MCF 10A (cell line): Measurements from ENCODE around the gene TSC1. TPM values are rescaled to one million over a fixed set of nuclear protein-coding genes. Genes with fewer than 3 reads are reported as not detected.
A peak's percentile ranks its signal among the peaks of the same experiment; 100 is the strongest.

Experiments used
- BruUV-seq: library from RNA; stranded (reverse); fragments of 400-500 nt; replicated peaks from 2 replicates; lab custom pipeline; 2021; lab: Mats Ljungman, UMichigan
- CTCF ChIA-PET: fragments of 300-600 bp; sonication (Branson Sonifier 250); formaldehyde crosslinking; extraction: SDS; loops from one replicate; lab custom pipeline; 2021; ENCODE audit warnings: antibody characterized with exemption, inconsistent platforms; lab: Yijun Ruan, JAX
- POLR2A ChIA-PET: fragments of 300-600, 350-650 bp; sonication (Branson Sonifier 250); formaldehyde crosslinking; extraction: SDS; loops from one replicate; lab custom pipeline; 2020; ENCODE audit warnings: antibody characterized with exemption, inconsistent platforms; lab: Yijun Ruan, JAX
- DNase-seq: peaks from one replicate; pipeline ENCODE4 v3.0.0-alpha.2; 2018; ENCODE audit not compliant: unreplicated experiment
- H3K27ac Mint-ChIP-seq: one replicate; pipeline ENCODE4 v1.8.0; 2022; ENCODE audit warnings: mild to moderate bottlenecking, low read depth, mixed read lengths; ENCODE audit not compliant: unreplicated experiment
- H3K27me3 Mint-ChIP-seq: one replicate; pipeline ENCODE4 v1.8.0; 2022; ENCODE audit warnings: mixed read lengths; ENCODE audit not compliant: insufficient read depth, unreplicated experiment
- H3K36me3 Mint-ChIP-seq: one replicate; pipeline ENCODE4 v1.8.0; 2022; ENCODE audit warnings: mild to moderate bottlenecking, moderate library complexity, mixed read lengths; ENCODE audit not compliant: insufficient read depth, unreplicated experiment
- H3K4me1 Mint-ChIP-seq: one replicate; pipeline ENCODE4 v1.8.0; 2022; ENCODE audit warnings: mixed read lengths; ENCODE audit not compliant: insufficient read depth, unreplicated experiment
- H3K4me3 Mint-ChIP-seq: one replicate; pipeline ENCODE4 v1.8.0; 2022; ENCODE audit warnings: mild to moderate bottlenecking, moderate library complexity, mixed read lengths; ENCODE audit not compliant: unreplicated experiment
- H3K9me3 Mint-ChIP-seq: one replicate; pipeline ENCODE4 v1.8.0; 2022; ENCODE audit warnings: mixed read lengths; ENCODE audit not compliant: unreplicated experiment
- intact Hi-C: fragments of 100-400 bp; cut with micrococcal nuclease; formaldehyde crosslinking; loops from 2 replicates; pipeline ENCODE4 v1.14.1; 2022
- total RNA-seq: library from RNA; stranded (reverse); gene quantifications from 2 replicates; pipeline ENCODE4 v1.2.3, GENCODE V29; 2022
- TF ChIP-seq, protein P1 (sequence below): fragments of 200-600 bp; IDR thresholded peaks from one replicate; pipeline ENCODE4 v1.8.0; 2022; ENCODE audit warnings: antibody characterized with exemption, mild to moderate bottlenecking; ENCODE audit not compliant: unreplicated experiment

The TSC1 gene
- total RNA-seq, 1 experiment from 2014 or later: 36.6 TPM

DNA sequence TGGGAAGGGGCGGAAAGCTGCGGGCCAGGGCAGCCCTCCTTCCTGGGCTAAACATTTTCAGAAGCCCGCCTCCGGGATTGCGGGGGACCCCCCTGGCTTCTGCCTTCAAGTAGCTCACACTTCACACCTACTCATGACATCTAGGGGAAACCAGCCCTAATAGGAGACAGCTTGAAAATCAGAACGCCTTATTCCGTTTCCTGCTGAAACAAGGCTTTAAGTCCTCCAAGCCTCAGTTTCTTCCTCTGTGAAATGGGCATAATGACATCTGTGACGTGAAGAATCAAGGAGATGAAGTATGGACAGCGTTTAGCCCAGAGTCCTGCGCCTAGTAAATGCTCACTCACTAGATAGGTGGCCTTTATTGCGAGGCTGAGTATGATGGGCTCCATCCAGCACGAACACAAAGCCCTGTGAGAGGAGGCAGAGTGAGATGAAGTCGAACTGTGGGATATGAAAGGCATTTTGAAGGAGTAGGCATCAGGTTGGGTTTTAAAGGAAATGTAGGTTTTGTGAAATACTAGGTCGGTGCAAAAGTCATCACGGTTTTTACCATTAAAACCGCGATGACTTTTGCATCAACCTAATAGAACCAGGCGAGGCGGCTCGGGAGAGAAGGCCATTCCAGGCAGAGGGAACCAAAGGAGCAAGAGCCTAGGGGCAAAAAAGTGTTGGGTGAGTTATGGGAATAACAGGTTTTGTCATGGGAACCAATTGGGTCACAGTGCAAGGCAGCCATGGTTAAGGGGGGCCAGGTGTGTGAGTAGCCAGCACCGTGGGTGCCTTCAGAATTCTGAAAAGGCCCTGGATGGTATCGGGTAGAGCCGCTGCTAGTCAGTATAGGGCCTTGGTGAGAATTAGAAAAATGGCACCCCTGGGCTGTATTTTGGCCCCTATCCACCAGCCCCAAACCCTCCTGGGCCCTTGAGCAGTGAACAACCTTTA is 1.0 kb upstream of the TSC1 start:
- peaks cover 25% of the 10 kb centered on the region for H3K4me1 Mint-ChIP-seq
- ChIA-PET CTCF (interaction anchor here (0.5 to 1.0 kb wide), 2 partner anchors 9 to 202 kb away, joined by 3 to 5 read pairs; no protein-coding TSS in a partner anchor), POLR2A (interaction anchor here (0.5 to 7.5 kb wide), 14 partner anchors 8 to 354 kb away, joined by 3 to 32 read pairs (median 4); partner anchors contain the start of genes AK8, GTF3C5 and SPACA9)
- no peaks in the 10 kb centered on the region for H3K9me3 Mint-ChIP-seq
- intact Hi-C loops: no loop called here
- peak overlapping the region; percentile 94 for H3K4me3 Mint-ChIP-seq
- TF ChIP-seq, protein P1, sequence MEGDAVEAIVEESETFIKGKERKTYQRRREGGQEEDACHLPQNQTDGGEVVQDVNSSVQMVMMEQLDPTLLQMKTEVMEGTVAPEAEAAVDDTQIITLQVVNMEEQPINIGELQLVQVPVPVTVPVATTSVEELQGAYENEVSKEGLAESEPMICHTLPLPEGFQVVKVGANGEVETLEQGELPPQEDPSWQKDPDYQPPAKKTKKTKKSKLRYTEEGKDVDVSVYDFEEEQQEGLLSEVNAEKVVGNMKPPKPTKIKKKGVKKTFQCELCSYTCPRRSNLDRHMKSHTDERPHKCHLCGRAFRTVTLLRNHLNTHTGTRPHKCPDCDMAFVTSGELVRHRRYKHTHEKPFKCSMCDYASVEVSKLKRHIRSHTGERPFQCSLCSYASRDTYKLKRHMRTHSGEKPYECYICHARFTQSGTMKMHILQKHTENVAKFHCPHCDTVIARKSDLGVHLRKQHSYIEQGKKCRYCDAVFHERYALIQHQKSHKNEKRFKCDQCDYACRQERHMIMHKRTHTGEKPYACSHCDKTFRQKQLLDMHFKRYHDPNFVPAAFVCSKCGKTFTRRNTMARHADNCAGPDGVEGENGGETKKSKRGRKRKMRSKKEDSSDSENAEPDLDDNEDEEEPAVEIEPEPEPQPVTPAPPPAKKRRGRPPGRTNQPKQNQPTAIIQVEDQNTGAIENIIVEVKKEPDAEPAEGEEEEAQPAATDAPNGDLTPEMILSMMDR: no peak
- peak overlapping the region; percentile 100 for H3K27ac Mint-ChIP-seq
- peaks cover 17% of the 10 kb centered on the region for H3K36me3 Mint-ChIP-seq
- no peaks in the 10 kb centered on the region for H3K27me3 Mint-ChIP-seq
- no peak for DNase-seq
- TSS peak; percentile 79 for BruUV-seq

- DNase-seq: no peak
- TF ChIP-seq, protein P1: no peak
- Mint-ChIP-seq H3K27ac (peak overlapping the region; percentile 100), H3K9me3 (no peaks in the 10 kb centered on the region), H3K4me3 (peak overlapping the region; percentile 94), H3K36me3 (peaks cover 17% of the 10 kb centered on the region), H3K4me1 (peaks cover 28% of the 10 kb centered on the region), H3K27me3 (no peaks in the 10 kb centered on the region)
- CTCF ChIA-PET: interaction anchor here (1.1 to 1.2 kb wide), 2 partner anchors 28 to 32 kb away, joined by 3 to 6 read pairs; no protein-coding TSS in a partner anchor
- BruUV-seq: TSS peak; percentile 48
- POLR2A ChIA-PET: interaction anchor here (0.7 to 7.5 kb wide), 13 partner anchors 10 to 405 kb away, joined by 3 to 32 read pairs (median 5); partner anchors contain the start of genes AK8, GTF3C5 and SPACA9
- intact Hi-C loops: no loop called here
Measured at GRCh38 chr9:132943651-132944293, 644 bp downstream of the TSC1 start.

GRCh38 chr9:132942541-132943182 is 1.8 kb downstream of the TSC1 start:
- TF ChIP-seq, protein P1: no peak
- Mint-ChIP-seq H3K9me3 (no peaks in the 10 kb centered on the region), H3K4me3 (peak overlapping the region; percentile 94), H3K36me3 (peaks cover 17% of the 10 kb centered on the region), H3K4me1 (peaks cover 31% of the 10 kb centered on the region), H3K27me3 (no peaks in the 10 kb centered on the region), H3K27ac (no peak overlapping the region)
- intact Hi-C loops: no loop called here
- DNase-seq: no peak
- CTCF ChIA-PET: interaction anchor here (0.7 to 1.2 kb wide), 3 partner anchors 30 to 82 kb away, joined by 3 to 6 read pairs (median 3); no protein-coding TSS in a partner anchor
- BruUV-seq: no TSS peak
- POLR2A ChIA-PET: interaction anchor here (0.6 to 7.5 kb wide), 5 partner anchors 9 to 88 kb away, joined by 3 to 32 read pairs (median 15); partner anchors contain the start of gene GTF3C5
